GM12891 (cell line): ENCODE results near the gene HMBS.
"Not testable (repeated sequence)": the region's sequence is repeated elsewhere in the genome, so short reads cannot be mapped to it uniquely, and the experiment has no call there.

Experiments
- POLR2A ChIP-seq: IDR thresholded peaks from 2 replicates; pipeline ENCODE4 v1.6.1; 2011; ENCODE audit warnings: low read depth, low read length, control low read depth
- TAF1 ChIP-seq: IDR thresholded peaks from 2 replicates; pipeline ENCODE4 v1.6.1; 2011; ENCODE audit warnings: low read depth, low read length, control low read depth

- TF ChIP-seq TAF1, POLR2A: not testable (repeated sequence)
These were observed 54.6 kb downstream of the HMBS start for GRCh38 chr11:119139276-119139675.
